ENCODE data around the gene KCNIP3. TPM values are rescaled to one million over a fixed set of nuclear protein-coding genes. Genes with fewer than 3 reads are reported as not detected.

The KCNIP3 gene
- total RNA-seq, 3 donors from 2014 or later (not counting 1 experiment from before 2014, with no cell fraction given), result 0.52 to 1.4 TPM; not detected in 1

DNA sequence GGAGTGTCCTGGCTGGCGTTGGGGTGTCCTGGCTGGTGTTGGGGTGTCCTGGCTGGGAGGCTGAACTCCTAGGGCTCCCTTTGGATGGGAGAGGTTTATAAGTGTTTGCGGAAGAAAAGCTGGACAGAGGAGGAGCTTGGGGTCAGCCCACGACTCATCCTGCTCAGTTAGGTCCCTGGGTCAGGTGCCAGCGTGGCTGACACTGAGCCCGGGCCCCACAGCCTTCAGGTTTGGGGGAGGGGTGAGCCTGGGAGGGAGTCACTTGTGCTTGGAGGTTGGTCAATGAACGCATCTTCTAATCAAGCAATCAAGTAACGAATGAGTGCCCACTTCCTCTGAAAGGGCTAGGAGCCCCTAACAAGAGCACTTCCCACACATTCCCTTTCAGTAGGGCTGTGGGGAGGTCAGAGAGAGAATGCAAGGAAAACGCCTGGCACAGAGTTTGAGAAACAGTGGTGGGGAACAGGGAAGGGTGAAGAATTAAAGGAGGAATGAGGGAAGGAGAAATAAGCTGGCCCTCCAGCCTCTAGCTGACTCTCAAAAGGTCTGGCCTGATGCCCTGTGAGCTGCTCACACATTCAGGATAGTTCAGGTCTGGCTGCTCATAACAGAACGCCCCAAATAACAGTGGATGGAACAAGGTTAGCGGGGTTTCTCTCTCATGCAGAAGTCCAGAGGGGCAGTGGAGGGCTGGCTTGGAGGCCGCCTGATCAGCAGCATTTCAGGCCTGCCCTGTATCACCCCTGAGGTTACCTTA, 670 bp downstream of the KCNIP3 start:
- WGBS (ENCODE audit: insufficient coverage), result 84% methylated on average over 10 of the region's 11 CpGs
- H3K36me3 Mint-ChIP-seq, result no peaks in the 10 kb centered on the region
- H3K4me3 Mint-ChIP-seq, result no peak overlapping the region
- no peak overlapping the region for H3K27ac Mint-ChIP-seq
- no peaks in the 10 kb centered on the region for H3K9me3 ChIP-seq (ENCODE audit: control insufficient read depth, insufficient read depth, low read length)
- H3K27ac ChIP-seq (ENCODE audit: low read length), result no peak overlapping the region
- no peak for ATAC-seq
- no peak for DNase-seq
- peaks cover 0 to 6% of the 10 kb centered on the region in 2 donors for H3K4me1 Mint-ChIP-seq
- TF ChIP-seq, protein P1, sequence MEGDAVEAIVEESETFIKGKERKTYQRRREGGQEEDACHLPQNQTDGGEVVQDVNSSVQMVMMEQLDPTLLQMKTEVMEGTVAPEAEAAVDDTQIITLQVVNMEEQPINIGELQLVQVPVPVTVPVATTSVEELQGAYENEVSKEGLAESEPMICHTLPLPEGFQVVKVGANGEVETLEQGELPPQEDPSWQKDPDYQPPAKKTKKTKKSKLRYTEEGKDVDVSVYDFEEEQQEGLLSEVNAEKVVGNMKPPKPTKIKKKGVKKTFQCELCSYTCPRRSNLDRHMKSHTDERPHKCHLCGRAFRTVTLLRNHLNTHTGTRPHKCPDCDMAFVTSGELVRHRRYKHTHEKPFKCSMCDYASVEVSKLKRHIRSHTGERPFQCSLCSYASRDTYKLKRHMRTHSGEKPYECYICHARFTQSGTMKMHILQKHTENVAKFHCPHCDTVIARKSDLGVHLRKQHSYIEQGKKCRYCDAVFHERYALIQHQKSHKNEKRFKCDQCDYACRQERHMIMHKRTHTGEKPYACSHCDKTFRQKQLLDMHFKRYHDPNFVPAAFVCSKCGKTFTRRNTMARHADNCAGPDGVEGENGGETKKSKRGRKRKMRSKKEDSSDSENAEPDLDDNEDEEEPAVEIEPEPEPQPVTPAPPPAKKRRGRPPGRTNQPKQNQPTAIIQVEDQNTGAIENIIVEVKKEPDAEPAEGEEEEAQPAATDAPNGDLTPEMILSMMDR (IDR thresholded peaks at IDR 0.05), result no peak
- no peaks in the 10 kb centered on the region for H3K36me3 ChIP-seq (ENCODE audit: control insufficient read depth, insufficient read depth, low read length)
- H3K9me3 Mint-ChIP-seq, result no peaks in the 10 kb centered on the region
- no peaks in the 10 kb centered on the region for H3K4me1 ChIP-seq (ENCODE audit: control insufficient read depth, insufficient read depth, low read length)
- peaks cover 0 to 3% of the 10 kb centered on the region in 2 donors for H3K27me3 Mint-ChIP-seq (ENCODE audit: low read depth in 2 of 2)
- no peaks in the 10 kb centered on the region for H3K27me3 ChIP-seq (ENCODE audit: control insufficient read depth, insufficient read depth, low read length)
- intact Hi-C loops (cut with micrococcal nuclease), result no loop called here
- no peak overlapping the region for H3K4me3 ChIP-seq (ENCODE audit: low read length)

DNA sequence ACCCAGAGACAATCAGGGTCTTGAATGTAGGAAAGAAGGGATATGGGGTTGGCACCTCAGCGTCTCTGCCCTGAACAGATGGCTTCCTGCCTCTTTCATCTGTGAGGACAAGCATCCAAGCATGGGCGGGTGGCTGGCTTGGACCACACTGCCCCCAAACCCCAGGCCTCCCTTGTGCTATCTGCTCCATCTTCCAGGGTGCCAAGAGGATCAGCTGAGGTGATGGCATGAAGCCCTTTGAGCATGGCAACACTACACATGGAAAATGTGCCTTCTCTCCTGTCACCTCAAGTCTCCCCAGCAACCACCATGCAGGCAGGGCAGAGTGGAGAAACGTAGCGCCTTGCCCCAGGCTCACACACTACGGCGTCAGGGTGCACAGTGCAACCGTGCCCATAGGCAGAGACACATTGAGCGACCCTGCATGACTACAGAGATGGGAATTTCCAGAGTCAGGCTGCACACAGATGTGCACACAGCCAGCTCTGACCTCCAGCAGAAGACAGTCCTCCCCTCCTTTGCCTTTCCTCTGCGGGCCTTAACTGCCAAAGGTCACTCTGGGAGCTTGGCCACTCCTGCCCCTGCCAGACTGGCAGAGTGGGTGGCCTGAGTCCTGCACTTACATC, 1.5 kb downstream of the KCNIP3 start:
- Mint-ChIP-seq H3K36me3 (no peaks in the 10 kb centered on the region), H3K27me3 (ENCODE audit: low read depth in 2 of 2) (peaks cover 0 to 3% of the 10 kb centered on the region in 2 donors), H3K4me3 (no peak overlapping the region), H3K9me3 (no peaks in the 10 kb centered on the region), H3K4me1 (peaks cover 0 to 6% of the 10 kb centered on the region in 2 donors), H3K27ac (no peak overlapping the region)
- no peak overlapping the region for H3K4me3 ChIP-seq (ENCODE audit: low read length)
- no peaks in the 10 kb centered on the region for H3K4me1 ChIP-seq (ENCODE audit: control insufficient read depth, insufficient read depth, low read length)
- no peaks in the 10 kb centered on the region for H3K9me3 ChIP-seq (ENCODE audit: control insufficient read depth, insufficient read depth, low read length)
- H3K27ac ChIP-seq (ENCODE audit: low read length), result no peak overlapping the region
- intact Hi-C loops (cut with micrococcal nuclease), result no loop called here
- WGBS (ENCODE audit: insufficient coverage), result 81% methylated on average over 9 of the region's 9 CpGs
- DNase-seq, result no peak
- H3K27me3 ChIP-seq (ENCODE audit: control insufficient read depth, insufficient read depth, low read length), result no peaks in the 10 kb centered on the region
- TF ChIP-seq, protein P1 (IDR thresholded peaks at IDR 0.05), result no peak
- no peak for ATAC-seq
- no peaks in the 10 kb centered on the region for H3K36me3 ChIP-seq (ENCODE audit: control insufficient read depth, insufficient read depth, low read length)

DNA sequence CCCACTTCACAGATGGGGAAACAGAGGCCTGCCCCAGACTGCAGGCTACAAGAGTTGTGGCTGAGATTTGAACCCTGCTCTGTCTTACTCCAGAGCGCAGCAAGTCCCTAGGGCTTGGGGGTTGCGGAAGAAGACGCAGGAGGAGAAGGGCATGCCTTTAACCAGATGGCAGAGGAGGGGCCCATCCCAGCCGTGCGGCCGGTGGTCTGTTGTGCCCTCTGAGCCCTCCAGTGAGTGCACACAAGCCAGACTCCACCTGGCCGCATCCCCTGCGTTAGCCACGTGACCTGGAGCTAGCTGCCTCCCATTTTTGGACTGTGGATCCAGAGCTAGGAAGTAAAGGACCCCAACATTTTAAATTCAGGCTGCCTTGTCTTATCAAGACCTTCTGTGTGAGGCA, 2.8 kb downstream of the KCNIP3 start:
- peaks cover 0 to 3% of the 10 kb centered on the region in 2 donors for H3K27me3 Mint-ChIP-seq (ENCODE audit: low read depth in 2 of 2)

More for the DNA sequence above, 2.8 kb downstream of the KCNIP3 start:
- Histone ChIP-seq H3K27me3 (ENCODE audit: control insufficient read depth, insufficient read depth, low read length) (no peaks in the 10 kb centered on the region), H3K4me1 (ENCODE audit: control insufficient read depth, insufficient read depth, low read length) (no peaks in the 10 kb centered on the region), H3K27ac (ENCODE audit: low read length) (no peak overlapping the region), H3K36me3 (ENCODE audit: control insufficient read depth, insufficient read depth, low read length) (no peaks in the 10 kb centered on the region), H3K4me3 (ENCODE audit: low read length) (no peak overlapping the region), H3K9me3 (ENCODE audit: control insufficient read depth, insufficient read depth, low read length) (no peaks in the 10 kb centered on the region)
- no peak overlapping the region for H3K4me3 Mint-ChIP-seq
- H3K9me3 Mint-ChIP-seq, result no peaks in the 10 kb centered on the region
- intact Hi-C loops (cut with micrococcal nuclease), result no loop called here
- TF ChIP-seq, protein P1 (IDR thresholded peaks at IDR 0.05), result no peak
- H3K4me1 Mint-ChIP-seq, result peaks cover 0 to 6% of the 10 kb centered on the region in 2 donors
- DNase-seq, result no peak
- no peak for ATAC-seq
- no peak overlapping the region for H3K27ac Mint-ChIP-seq
- no peaks in the 10 kb centered on the region for H3K36me3 Mint-ChIP-seq
- WGBS (ENCODE audit: insufficient coverage), result 85% methylated on average over 9 of the region's 9 CpGs

All from natural killer cell (primary cell).